ENCODE measurements around the gene TRMT61A.

- TF ChIP-seq NFYB (CRISPR knock-in tag; conservative IDR thresholded peaks at IDR 0.05; ENCODE audit: low read depth), result no peak
- no peak for TF ChIP-seq SP1 (CRISPR knock-in tag; conservative IDR thresholded peaks at IDR 0.05)
- TF ChIP-seq E2F4 (CRISPR knock-in tag; IDR thresholded peaks at IDR 0.05; ENCODE audit: borderline replicate concordance, low read depth), result no peak
- TF ChIP-seq CBFB (CRISPR knock-in tag; IDR thresholded peaks at IDR 0.05; ENCODE audit: low read depth), result no peak
- no peak for TF ChIP-seq ZSCAN18 (CRISPR knock-in tag; IDR thresholded peaks at IDR 0.05)
- TF ChIP-seq ATF3 (CRISPR knock-in tag; conservative IDR thresholded peaks at IDR 0.05), result no peak
Measured at GRCh38 chr14:103535891-103536565, 7.0 kb downstream of the TRMT61A start.
